ENCODE results near the gene IGF2. TPM values are rescaled to one million over a fixed set of nuclear protein-coding genes. Genes with fewer than 3 reads are reported as not detected.

IGF2 gene
- total RNA-seq, 1 donor from 2014 or later = 21.5 TPM

DNA sequence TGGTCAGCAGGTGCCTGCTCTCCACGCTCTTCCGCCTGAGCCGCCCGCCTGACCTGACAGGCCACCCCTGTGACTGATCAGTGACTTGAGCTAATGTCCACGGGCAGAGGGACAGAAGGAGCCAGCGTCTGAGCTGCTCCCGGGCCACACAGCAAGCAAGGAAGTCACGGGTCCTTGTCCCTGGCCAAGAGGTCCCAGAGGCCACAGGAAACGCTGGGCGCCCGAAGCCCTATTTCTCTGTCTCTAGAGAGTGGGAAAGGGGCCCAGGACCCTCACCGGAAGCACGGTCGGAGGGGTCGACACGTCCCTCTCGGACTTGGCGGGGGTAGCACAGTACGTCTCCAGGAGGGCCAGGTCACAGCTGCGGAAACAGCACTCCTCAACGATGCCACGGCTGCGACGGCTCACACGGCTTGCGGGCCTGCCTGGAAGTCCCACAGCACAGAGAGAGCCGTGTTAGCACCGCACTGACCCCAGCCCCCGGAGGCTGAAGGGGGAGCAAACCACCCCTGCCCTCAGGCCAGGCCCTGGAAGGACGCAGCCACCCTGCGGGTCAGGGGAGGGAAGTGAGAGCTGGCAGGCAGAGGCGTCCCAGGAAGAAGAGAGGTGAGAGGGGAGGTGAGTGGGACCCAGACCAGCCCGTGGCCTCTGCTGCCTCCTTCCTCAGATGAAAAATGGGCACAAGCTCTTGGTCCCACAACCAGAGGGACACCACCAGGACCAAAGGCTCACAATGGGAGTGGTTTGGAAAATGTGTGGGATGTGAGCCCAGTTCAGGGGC is 5.8 kb downstream of the IGF2 start:
- Mint-ChIP-seq H3K4me1 (ENCODE audit: low read depth, unreplicated experiment) (peaks cover 9% of the 10 kb centered on the region), H3K9me3 (ENCODE audit: unreplicated experiment) (peaks cover 8% of the 10 kb centered on the region), H3K27ac (ENCODE audit: unreplicated experiment) (no peak overlapping the region), H3K4me3 (ENCODE audit: unreplicated experiment) (no peak overlapping the region), H3K27me3 (ENCODE audit: unreplicated experiment) (peaks cover 11% of the 10 kb centered on the region), H3K36me3 (ENCODE audit: unreplicated experiment) (peaks cover 10% of the 10 kb centered on the region)
- TF ChIP-seq, protein P1, sequence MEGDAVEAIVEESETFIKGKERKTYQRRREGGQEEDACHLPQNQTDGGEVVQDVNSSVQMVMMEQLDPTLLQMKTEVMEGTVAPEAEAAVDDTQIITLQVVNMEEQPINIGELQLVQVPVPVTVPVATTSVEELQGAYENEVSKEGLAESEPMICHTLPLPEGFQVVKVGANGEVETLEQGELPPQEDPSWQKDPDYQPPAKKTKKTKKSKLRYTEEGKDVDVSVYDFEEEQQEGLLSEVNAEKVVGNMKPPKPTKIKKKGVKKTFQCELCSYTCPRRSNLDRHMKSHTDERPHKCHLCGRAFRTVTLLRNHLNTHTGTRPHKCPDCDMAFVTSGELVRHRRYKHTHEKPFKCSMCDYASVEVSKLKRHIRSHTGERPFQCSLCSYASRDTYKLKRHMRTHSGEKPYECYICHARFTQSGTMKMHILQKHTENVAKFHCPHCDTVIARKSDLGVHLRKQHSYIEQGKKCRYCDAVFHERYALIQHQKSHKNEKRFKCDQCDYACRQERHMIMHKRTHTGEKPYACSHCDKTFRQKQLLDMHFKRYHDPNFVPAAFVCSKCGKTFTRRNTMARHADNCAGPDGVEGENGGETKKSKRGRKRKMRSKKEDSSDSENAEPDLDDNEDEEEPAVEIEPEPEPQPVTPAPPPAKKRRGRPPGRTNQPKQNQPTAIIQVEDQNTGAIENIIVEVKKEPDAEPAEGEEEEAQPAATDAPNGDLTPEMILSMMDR (IDR thresholded peaks at IDR 0.05; ENCODE audit: partially characterized antibody, unreplicated experiment) = no peak
- DNase-seq = peak; percentile 19

DNA sequence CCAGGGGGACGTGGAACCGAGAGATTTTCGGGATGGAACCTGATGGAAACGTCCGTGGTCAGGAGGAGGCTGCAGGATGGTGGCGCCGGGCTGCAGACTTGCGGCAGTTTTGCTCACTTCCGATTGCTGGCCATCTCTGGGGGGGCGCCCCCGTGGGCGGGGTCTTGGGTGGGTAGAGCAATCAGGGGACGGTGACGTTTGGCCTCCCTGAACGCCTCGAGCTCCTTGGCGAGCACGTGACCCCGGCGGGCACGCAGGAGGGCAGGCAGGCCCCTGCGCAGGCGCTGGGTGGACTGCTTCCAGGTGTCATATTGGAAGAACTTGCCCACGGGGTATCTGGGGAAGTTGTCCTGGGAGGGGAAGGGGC is 6.3 kb downstream of the IGF2 start:
- DNase-seq = peak; percentile 13
- Mint-ChIP-seq H3K36me3 (ENCODE audit: unreplicated experiment) (peaks cover 10% of the 10 kb centered on the region), H3K9me3 (ENCODE audit: unreplicated experiment) (peaks cover 8% of the 10 kb centered on the region), H3K4me1 (ENCODE audit: low read depth, unreplicated experiment) (peaks cover 9% of the 10 kb centered on the region), H3K27me3 (ENCODE audit: unreplicated experiment) (peaks cover 11% of the 10 kb centered on the region), H3K4me3 (ENCODE audit: unreplicated experiment) (no peak overlapping the region), H3K27ac (ENCODE audit: unreplicated experiment) (no peak overlapping the region)
- TF ChIP-seq, protein P1 (IDR thresholded peaks at IDR 0.05; ENCODE audit: partially characterized antibody, unreplicated experiment) = no peak

DNA sequence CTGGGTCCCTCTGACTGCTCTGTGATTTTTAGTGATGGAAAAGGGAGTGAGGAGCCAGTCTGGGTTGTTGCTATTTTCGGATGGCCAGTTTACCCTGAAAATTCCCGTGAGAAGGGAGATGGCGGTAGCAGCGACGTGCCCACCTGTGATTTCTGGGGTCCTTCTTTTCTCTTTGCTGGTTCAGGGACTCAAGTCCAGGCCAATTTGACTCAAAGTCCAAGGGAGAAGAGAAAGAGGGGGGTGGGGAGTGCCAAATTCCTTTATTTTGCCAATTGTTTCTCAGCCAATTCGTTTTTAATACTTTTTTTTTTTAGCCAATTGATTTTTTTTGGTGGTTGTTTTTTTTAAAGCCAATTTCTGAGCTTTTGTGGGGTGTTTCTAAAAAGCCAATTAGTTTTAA is 6.9 kb downstream of the IGF2 start:
- no peak for DNase-seq
- H3K27me3 Mint-ChIP-seq (ENCODE audit: unreplicated experiment) = peaks cover 7% of the 10 kb centered on the region
- no peak overlapping the region for H3K27ac Mint-ChIP-seq (ENCODE audit: unreplicated experiment)
- TF ChIP-seq, protein P1 (IDR thresholded peaks at IDR 0.05; ENCODE audit: partially characterized antibody, unreplicated experiment) = no peak
- H3K4me1 Mint-ChIP-seq (ENCODE audit: low read depth, unreplicated experiment) = peaks cover 9% of the 10 kb centered on the region
- no peak overlapping the region for H3K4me3 Mint-ChIP-seq (ENCODE audit: unreplicated experiment)
- peaks cover 10% of the 10 kb centered on the region for H3K36me3 Mint-ChIP-seq (ENCODE audit: unreplicated experiment)
- H3K9me3 Mint-ChIP-seq (ENCODE audit: unreplicated experiment) = peaks cover 8% of the 10 kb centered on the region

DNA sequence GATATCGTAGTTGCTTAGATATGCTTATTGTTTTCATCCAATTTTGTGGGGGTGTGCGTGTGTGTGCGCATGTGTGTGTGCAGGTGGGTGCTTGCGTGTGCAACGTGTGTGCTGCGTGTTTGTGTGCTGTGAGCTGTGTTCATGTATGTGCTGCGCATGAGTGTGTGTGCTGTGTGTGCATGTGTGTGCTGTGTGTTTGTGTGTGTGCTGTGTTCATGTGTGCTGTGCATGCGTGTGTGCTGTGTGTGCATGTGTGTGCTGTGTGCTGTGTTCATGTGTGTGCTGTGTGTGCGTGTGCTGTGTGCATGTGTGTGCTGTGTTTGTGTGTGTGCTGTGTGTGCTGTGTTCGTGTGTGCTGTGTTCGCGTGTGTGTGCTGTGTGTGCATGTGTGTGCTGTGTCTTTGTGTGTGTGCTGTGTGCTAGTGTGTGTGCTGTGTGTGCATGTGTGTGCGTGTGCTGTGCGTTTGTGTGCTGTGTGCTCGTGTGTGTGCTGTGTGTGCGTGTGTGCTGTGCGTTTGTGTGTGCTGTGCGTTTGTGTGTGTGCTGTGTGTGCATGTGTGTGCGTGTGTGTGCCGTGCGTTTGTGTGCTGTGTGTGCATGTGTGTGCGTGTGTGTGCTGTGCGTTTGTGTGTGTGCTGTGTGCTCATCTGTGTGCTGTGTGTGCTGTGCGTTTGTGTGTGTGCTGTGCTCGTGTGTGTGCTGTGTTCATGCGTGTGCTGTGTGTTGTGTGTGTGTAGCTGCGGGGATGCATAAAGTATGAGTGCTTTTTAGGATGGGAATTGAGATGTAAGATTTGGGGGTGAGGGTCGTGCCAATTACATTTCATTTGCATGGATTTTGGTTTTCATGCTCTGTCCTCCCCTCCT is 7.6 kb downstream of the IGF2 start:
- peaks cover 10% of the 10 kb centered on the region for H3K36me3 Mint-ChIP-seq (ENCODE audit: unreplicated experiment)
- H3K4me1 Mint-ChIP-seq (ENCODE audit: low read depth, unreplicated experiment) = peaks cover 9% of the 10 kb centered on the region
- H3K4me3 Mint-ChIP-seq (ENCODE audit: unreplicated experiment) = peak overlapping the region; percentile 35
- peaks cover 5% of the 10 kb centered on the region for H3K27me3 Mint-ChIP-seq (ENCODE audit: unreplicated experiment)
- no peak overlapping the region for H3K27ac Mint-ChIP-seq (ENCODE audit: unreplicated experiment)
- DNase-seq = no peak
- peaks cover 8% of the 10 kb centered on the region for H3K9me3 Mint-ChIP-seq (ENCODE audit: unreplicated experiment)
- TF ChIP-seq, protein P1 (IDR thresholded peaks at IDR 0.05; ENCODE audit: partially characterized antibody, unreplicated experiment) = no peak
